DOHH2 (cell line): ENCODE measurements around the gene IL22.

Source experiments
- H3F3A ChIP-seq: fragments of 200-600 bp; sonication (generic), shearing (Covaris generic); 2 replicates; pipeline ENCODE4 v1.6.0; 2016; ENCODE audit warnings: antibody characterized with exemption, mild to moderate bottlenecking; ENCODE audit not compliant: control insufficient read depth, insufficient read depth
- H3K27ac ChIP-seq: fragments of 200-600 bp; sonication (generic); 2 replicates; pipeline ENCODE4 v1.5.1; 2014; ENCODE audit warnings: low read depth, mild to moderate bottlenecking, low read length, moderate library complexity
- H3K27me3 ChIP-seq: fragments of 200-600 bp; sonication (generic); 2 replicates; pipeline ENCODE4 v1.6.1; 2014; ENCODE audit warnings: mild to moderate bottlenecking, low read length, mixed read lengths; ENCODE audit not compliant: control insufficient read depth
- H3K36me3 ChIP-seq: fragments of 200-600 bp; sonication (generic); 2 replicates; pipeline ENCODE4 v1.6.1; 2014; ENCODE audit warnings: mild to moderate bottlenecking, low read length, moderate library complexity, mixed read lengths; ENCODE audit not compliant: control insufficient read depth
- H3K4me1 ChIP-seq: fragments of 200-600 bp; sonication (generic); 2 replicates; pipeline ENCODE4 v1.6.1; 2014; ENCODE audit warnings: mild to moderate bottlenecking, low read length, mixed read lengths; ENCODE audit not compliant: control insufficient read depth
- H3K4me2 ChIP-seq: fragments of 200-600 bp; sonication (generic); 2 replicates; pipeline ENCODE4 v1.6.0; 2014; ENCODE audit warnings: mild to moderate bottlenecking, low read length, moderate library complexity
- H3K4me3 ChIP-seq: fragments of 200-600 bp; sonication (generic); 2 replicates; pipeline ENCODE4 v1.5.1; 2014; ENCODE audit warnings: mild to moderate bottlenecking, low read length, mixed read lengths
- H3K79me2 ChIP-seq: fragments of 200-600 bp; sonication (generic); 2 replicates; pipeline ENCODE4 v1.6.1; 2014; ENCODE audit warnings: mild to moderate bottlenecking, low read length, mixed read lengths; ENCODE audit not compliant: control insufficient read depth
- H3K9me2 ChIP-seq: fragments of 200-600 bp; sonication (generic); replicated peaks from 2 replicates; pipeline ENCODE4 v1.6.1; 2014; ENCODE audit warnings: mild to moderate bottlenecking, low read length, mixed read lengths; ENCODE audit not compliant: control insufficient read depth
- H3K9me3 ChIP-seq: fragments of 200-600 bp; sonication (generic); 2 replicates; pipeline ENCODE4 v1.6.1; 2014; ENCODE audit warnings: antibody characterized with exemption, low read length, mixed read lengths; ENCODE audit not compliant: control insufficient read depth, insufficient read depth
- H4K20me1 ChIP-seq: fragments of 200-600 bp; sonication (generic); 2 replicates; pipeline ENCODE4 v1.6.0; 2014; ENCODE audit warnings: low read depth, mild to moderate bottlenecking, antibody characterized with exemption, low read length, moderate library complexity; ENCODE audit not compliant: control insufficient read depth, insufficient read depth
- CTCF ChIP-seq: fragments of 200-600 bp; sonication (generic); IDR thresholded peaks from one replicate; pipeline ENCODE4 v1.5.1; 2014; ENCODE audit warnings: antibody characterized with exemption, mild to moderate bottlenecking, low read depth, low read length; ENCODE audit not compliant: poor library complexity, severe bottlenecking
- EZH2phosphoT487 ChIP-seq: fragments of 200-600 bp; sonication (generic); IDR thresholded peaks from 2 replicates; pipeline ENCODE4 v1.6.1; 2017; ENCODE audit warnings: borderline replicate concordance, mild to moderate bottlenecking, antibody characterized with exemption, low read length, moderate library complexity, mixed read lengths

IL22 gene

GRCh38 chr12:68199127-68199526 lies 54.3 kb downstream of the IL22 start:
- no peaks in the 10 kb centered on the region for H3K79me2 ChIP-seq
- H3F3A ChIP-seq, result no peaks in the 10 kb centered on the region
- peaks cover 5% of the 10 kb centered on the region; the same call in 1 of the 2 replicates for H3K27me3 ChIP-seq
- no peaks in the 10 kb centered on the region for H3K36me3 ChIP-seq
- no peak overlapping the region for H3K27ac ChIP-seq
- TF ChIP-seq EZH2phosphoT487, result no peak
- no peak for TF ChIP-seq CTCF
- no peaks in the 10 kb centered on the region for H4K20me1 ChIP-seq
- H3K9me2 ChIP-seq, result no peaks in the 10 kb centered on the region
- no peaks in the 10 kb centered on the region for H3K9me3 ChIP-seq
- H3K4me3 ChIP-seq, result no peak overlapping the region
- H3K4me1 ChIP-seq, result no peaks in the 10 kb centered on the region
- H3K4me2 ChIP-seq, result no peak overlapping the region

DNA sequence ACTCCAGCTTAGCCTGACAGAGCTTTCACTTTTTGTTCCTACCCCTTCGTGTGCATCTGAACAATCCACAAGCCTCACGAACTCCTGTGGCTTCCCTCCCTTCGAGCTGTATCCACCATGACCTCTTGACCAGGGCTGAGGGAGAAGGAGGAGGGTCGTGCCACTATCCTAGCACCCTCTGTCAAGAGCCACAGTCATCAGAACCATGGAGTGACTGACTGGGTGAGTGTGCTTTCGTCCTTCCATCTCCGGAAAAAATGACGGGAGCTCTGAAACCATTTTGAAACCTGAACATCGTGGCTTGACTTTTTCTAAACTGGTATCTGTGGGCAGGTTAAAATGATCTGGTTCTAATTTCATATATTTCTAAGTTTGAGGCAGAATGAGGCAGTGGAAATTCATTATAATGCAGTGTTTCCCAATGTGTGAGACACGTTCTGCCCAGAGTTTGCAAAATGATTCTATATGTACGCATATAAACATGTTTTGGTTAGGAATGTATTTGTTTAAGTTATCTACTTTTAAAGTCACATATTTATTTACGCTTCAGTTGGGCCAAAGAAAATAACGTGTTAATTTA lies 54.8 kb downstream of the IL22 start:
- Histone ChIP-seq H3K4me2 (no peak overlapping the region), H3K27ac (no peak overlapping the region), H3K79me2 (no peaks in the 10 kb centered on the region), H3F3A (no peaks in the 10 kb centered on the region), H3K36me3 (no peaks in the 10 kb centered on the region), H3K9me2 (no peaks in the 10 kb centered on the region), H3K27me3 (peaks cover 5% of the 10 kb centered on the region; the same call in 1 of the 2 replicates), H3K4me3 (no peak overlapping the region), H3K4me1 (no peaks in the 10 kb centered on the region), H4K20me1 (no peaks in the 10 kb centered on the region), H3K9me3 (no peaks in the 10 kb centered on the region)
- TF ChIP-seq CTCF (no peak), EZH2phosphoT487 (no peak)
